ENCODE data around the gene ZNF546.

DNA sequence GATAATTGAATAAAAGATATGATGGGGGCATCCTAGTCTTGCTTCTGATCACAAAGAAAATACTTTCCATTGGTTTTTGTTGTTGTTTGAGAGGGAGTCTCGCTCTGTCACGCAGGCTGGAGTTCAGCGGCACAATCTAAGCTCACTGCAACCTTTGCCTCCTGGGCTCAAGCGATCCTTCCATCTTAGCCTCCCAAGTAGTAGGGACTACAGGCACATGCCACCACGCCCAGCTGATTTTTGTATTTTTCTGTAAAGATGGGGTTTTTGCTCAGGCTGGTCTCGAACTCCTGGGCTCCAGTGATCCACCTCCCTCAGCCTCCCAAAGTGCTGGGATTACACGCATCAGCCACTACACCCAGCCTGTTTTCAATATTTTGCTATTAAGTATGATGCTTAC, 42.9 kb upstream of the ZNF546 start:
- TF ChIP-seq, protein P1, sequence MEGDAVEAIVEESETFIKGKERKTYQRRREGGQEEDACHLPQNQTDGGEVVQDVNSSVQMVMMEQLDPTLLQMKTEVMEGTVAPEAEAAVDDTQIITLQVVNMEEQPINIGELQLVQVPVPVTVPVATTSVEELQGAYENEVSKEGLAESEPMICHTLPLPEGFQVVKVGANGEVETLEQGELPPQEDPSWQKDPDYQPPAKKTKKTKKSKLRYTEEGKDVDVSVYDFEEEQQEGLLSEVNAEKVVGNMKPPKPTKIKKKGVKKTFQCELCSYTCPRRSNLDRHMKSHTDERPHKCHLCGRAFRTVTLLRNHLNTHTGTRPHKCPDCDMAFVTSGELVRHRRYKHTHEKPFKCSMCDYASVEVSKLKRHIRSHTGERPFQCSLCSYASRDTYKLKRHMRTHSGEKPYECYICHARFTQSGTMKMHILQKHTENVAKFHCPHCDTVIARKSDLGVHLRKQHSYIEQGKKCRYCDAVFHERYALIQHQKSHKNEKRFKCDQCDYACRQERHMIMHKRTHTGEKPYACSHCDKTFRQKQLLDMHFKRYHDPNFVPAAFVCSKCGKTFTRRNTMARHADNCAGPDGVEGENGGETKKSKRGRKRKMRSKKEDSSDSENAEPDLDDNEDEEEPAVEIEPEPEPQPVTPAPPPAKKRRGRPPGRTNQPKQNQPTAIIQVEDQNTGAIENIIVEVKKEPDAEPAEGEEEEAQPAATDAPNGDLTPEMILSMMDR (IDR thresholded peaks at IDR 0.05): no peak
- no peak for TF ChIP-seq POLR2A (IDR thresholded peaks at IDR 0.05)

Measured in tibial nerve (tissue), 3 donors.